GM21447 (cell line): ENCODE data around the gene XIRP2.
"Not testable (repeated sequence)": the region's sequence is repeated elsewhere in the genome, so short reads cannot be mapped to it uniquely, and the experiment has no call there.

Source experiments
- ATAC-seq: cut with Tn5 transposase; IDR thresholded peaks from one replicate; pipeline ENCODE4 v1.9.1; 2021; ENCODE audit not compliant: unreplicated experiment

XIRP2 gene

DNA sequence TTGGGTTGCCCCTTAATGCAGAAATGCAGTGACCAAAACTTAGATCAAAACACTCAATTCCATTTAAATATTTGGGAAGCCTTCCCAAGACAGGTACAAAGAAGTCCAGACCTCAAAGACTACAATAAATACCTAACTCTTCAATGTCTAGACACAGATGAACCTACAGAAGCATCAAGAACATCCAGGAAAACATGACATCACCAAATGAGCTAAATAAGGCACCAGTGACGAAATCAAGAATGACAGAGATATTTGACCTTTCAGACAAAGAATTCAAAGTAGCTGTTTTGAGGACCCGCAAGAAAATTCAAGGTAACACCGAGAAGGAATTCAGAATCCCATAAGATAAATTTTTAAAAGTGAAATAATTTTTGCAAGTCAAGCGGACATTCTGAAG, 140.2 kb downstream of the XIRP2 start:
- ATAC-seq, result no peak

DNA sequence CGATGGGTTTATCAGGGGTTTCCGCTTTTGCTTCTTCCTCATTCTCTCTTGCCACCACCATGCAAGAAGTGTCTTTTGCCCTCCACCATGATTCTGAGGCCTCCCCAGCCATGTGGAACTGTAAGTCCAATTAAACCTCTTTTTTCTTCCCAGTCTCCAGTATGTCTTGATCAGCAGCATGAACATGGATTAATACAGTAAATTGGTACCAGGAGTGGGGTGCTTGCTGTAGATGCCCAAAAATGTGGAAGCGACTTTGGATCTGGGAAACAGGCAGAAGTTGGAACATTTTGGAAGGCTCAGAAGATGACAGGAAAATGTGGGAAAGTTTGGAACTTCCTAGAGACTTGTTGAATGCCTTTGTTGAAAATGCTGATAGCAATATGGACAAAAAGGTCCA, 146.7 kb downstream of the XIRP2 start:
- not testable (repeated sequence) for ATAC-seq

DNA sequence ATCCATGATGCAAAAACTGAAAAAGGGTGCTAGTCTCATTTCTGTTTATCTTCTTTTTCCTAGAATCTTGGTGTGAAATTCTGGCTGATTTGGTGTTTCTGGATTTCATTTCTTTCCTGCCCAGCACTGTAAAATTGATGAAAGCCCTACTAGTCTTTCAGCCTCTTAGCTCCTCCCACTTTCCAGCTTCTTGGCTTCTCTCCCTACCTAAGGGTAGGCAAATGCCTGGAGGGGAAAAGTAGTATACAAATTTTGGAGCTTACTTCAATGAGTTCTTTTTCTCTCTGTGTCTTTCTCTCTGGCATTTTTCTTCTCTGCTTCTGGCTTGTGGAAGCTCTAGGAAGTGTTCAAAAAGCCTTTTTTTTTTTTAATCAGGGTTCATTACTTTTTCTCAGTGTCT, 160.5 kb downstream of the XIRP2 start:
- ATAC-seq, result no peak

DNA sequence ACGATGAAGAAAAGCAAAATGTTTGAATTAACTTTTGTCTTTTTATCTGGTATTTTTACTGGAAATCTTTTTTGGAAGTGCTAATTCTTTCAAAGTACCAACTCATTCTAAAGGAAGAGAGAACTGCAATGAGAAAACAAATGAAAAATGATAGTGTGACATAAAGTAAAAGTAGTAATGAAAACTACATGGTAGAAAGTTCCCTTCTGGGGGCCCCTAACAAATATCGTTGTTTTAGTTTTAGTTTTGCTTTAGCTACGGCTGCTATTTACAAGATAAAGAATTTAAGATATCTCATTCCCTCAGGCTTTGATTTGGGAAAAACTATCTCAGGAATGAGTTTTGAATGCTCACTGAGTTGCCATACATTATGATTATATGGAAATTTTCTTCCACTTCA, 161.4 kb downstream of the XIRP2 start:
- no peak for ATAC-seq

DNA sequence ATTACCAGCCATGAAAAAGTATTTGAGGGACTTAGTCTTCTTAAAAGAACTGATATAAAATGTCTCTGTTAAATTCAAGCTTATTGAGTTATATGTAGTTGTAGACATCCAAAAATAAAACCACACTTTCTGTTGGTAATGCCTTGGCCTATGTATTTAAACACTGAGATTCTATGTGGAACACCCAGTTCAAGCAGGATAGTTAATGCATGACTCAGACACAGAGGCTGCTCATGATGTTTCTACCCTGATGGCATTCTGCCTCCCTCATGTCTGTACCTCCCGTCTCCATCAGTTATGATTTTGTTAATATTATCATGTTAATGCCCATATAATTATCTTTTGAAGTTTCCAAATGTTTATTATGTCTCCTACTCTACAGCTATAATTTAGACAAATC, 164.5 kb downstream of the XIRP2 start:
- ATAC-seq, result no peak

DNA sequence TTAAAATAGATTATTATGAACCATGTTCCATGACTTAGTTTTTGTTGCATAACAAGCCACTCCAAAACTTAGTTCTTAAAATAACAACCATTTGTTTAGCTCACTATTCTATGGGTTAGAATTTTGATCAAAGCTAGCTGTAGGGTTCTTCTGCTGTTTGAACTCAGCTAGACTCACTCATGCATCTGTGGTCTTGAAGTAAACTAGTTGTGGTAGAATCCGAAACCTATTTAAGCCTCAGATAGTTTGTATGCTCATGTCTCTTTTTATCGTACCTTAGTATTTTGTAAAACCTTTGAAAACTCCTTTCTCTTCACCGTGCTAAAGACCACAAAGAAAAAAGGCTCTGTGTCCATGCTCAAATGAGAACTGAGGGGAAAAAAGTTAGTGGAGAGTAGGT, 166.6 kb downstream of the XIRP2 start:
- ATAC-seq, result no peak

DNA sequence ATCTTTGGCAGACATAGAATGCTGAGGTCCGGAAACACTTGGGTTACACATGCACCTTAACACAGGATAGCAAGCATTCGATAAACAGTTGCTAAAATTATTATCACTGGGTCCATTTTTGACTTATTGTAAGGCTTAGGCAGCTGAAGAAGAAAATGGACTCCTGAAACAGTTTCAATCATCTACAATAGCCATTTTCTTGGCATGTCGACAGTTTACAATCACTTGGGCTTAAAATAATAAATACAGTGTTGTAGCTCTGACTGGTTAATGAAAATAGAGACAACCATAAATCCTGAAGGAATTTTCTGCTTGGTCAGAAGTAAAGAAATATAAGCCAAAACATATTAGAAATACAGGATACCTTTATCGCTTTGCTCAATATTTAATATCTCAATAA, 169.2 kb downstream of the XIRP2 start:
- no peak for ATAC-seq

DNA sequence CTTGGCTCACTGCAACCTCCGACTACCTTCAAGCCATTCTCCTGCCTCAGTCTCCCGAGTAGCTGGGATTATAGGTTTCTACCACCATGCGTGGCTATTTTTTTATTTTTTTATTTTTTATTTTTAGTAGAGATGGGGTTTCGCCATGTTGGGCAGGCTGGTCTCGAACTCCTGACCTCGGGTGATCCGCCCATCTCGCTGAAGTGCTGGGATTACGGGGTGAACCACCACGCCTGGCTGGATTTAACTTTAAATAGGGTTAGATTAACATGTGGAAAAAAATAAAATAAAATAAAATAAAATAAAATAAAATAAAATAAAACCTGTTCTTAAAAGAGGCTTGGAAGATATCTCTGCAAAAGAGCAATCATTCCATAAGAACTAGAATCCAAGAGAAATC, 170.9 kb downstream of the XIRP2 start:
- ATAC-seq, result no peak

DNA sequence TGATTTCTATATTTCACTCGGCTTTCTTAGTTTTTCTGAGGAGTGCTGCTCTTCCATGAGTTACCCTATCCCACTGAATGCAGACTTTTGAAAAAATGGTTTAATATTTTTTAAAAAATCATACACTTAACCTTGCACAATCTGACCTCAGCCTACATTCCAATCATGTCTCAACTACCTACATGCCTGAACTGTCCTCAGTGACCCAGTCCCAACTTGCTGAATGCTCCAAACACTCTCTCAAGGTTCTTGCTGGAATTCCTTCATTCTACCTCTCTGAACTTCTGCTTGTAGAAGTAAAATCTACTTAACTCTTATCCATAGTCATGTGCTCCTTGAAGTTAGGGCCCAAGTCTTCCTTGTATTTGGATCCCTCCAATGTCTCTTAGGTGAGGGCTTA, 181.6 kb downstream of the XIRP2 start:
- ATAC-seq, result no peak

DNA sequence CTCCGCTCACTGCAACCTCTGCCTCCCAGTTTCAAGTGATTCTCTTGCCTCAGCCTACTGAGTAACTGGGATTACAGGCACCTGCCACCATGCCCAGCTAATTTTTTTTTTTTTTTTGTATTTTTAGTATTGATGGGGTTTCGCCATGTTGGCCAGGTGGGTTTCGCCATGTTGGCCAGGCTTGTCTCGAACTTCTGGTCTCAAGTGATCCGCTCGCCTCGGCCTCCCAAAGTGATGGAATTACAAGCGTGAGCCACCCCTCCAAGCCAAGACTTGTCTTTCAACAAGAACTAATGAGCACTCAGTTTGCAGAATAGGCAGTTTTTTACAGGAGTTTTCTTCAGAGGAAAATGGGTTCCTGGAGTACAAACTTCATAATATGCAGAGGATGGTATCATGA, 187.4 kb downstream of the XIRP2 start:
- not testable (repeated sequence) for ATAC-seq

DNA sequence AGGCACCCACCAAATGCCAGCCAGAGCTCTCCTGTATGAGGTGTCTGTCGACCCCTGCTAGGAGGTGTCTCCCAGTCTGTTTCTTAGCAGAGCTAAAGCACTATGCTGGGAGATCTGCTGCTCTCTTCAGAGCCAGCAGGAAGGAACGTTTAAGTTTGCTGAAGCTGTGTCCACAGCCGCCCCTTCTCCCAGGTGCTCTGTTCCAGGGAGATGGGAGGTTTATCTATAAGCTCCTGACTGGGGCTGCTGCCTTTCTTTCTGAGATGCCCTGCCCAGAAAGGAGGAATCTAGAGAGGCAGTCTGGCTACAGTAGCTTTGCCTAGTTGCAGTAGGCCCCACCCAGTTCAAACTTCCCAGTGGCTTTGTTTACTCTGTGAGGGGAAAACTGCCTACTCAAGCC, 210.7 kb downstream of the XIRP2 start:
- ATAC-seq, result not testable (repeated sequence)

DNA sequence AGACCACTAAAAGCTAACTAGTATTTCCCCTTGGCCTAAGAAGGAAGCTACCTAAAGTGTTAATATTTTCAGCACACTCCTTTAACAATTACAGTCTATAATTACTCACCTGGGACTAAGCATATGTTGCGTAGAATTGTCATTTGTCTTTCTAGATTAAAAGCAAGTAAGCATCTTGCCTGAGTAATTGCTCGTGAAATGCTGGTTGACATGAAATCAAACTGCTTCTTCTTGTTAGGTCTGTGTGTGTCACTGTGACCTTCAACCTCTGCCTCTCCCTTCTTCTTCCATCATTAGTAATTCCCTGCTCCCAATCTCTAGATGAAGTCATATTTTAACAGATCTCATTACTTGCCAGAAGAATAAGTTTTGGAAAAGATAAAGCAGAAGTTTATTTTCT, 212.2 kb downstream of the XIRP2 start:
- no peak for ATAC-seq

DNA sequence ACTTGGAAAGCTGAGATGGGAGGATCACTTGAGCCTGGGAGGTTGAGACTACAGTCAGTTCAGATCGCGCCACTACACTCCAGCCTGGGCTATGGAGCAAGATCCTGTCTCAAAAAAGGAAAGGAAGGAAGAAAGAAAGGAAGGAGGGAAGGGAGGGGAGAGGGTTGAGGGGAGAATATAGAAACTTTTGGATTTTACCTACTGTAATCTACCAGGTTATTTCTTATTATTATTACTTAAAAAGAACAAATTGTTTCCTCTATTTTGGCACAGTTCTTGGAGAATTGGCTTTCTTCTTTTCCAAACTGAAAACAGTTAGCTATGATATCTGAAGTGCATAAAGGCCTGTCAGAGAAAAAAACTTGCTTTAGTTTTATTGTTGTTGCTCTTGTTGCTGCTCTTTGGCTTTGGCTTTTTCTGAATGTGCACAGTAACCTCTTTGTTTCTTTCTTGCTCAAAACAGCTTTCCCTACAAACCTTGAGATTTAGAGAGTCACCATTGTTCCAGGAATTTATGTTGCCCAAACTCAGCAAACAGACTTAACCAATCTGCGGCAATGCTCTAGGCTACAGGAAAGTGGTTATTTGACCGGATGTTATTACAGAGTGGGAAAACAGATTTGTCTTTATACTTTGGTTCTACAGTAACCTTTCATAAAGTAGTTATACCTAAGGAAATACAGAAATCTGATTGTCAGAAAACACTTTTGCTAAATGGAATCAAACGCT, 214.9 kb downstream of the XIRP2 start:
- no peak for ATAC-seq

DNA sequence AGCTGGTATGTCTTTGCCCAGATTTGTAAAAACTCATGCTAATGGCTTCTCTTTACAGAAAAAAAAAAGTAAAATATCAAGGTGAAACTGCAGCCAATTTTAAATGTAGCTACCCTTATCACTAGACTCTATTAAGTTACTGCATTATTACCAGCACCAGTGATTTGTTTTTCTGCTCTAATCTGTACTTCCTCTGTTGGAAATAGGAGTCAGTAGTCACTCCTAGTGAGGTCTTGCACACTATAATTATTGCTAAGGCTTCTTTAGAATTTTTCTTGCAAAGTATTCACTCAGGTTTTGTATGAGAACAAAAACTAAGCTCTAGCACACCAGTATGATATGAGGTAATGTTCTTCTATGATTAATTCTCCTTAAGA, 215.5 kb downstream of the XIRP2 start:
- ATAC-seq, result no peak

DNA sequence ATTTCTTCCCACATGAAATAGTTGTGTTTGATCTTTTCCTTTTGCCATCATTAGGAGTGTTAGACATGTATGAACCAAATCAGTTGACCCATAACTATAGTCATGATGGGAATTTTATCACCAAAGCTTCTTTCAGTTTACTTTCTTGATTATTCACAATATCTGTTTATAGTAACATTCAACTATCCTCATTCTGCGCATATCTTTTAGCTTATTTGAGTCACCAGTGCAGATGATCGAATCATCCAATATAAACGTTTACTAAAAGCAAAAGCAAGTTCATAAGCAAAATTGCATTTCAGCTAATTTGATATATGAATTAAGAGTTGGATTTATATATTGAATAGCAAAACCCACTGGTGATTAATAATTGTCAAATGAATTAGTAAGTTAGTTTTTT, 216.4 kb downstream of the XIRP2 start:
- no peak for ATAC-seq

DNA sequence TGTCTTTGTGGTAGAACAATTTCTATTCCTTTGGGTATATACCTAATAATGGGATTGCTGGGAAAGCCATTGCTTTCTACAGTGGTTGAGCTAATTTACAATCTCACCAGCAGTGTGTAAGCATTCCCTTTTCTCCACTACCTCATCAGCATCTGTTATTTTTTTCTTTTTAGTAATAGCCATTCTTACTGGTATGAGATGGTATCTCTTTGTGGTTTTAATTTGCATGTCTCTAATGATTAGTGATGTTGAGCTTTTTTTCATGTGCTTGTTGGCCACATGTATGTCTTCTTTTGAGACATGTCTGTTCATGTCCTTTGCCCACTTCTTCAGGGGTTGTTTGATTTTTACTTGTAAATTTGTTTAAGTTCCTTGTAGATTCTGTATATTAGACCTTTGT, 221.4 kb downstream of the XIRP2 start:
- ATAC-seq, result not testable (repeated sequence)

DNA sequence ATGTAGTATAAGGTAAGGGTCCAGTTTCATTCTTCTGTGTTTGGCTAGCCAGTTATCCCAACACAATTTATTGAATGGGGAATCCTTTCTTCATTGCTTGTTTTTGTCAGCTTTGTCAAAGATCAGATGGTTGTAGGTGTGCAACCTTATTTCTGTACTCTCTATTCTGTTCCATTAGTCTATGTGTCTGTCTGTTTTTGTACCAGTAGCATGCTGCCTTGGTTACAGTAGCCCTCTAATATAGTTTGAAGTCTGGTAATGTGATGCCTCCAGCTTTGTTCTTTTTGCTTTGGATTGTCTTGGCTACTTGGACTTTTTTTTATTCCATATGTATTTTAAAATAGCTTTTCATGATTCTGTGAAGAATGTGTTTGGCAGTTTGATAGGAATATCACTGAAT, 222.1 kb downstream of the XIRP2 start:
- no peak for ATAC-seq

DNA sequence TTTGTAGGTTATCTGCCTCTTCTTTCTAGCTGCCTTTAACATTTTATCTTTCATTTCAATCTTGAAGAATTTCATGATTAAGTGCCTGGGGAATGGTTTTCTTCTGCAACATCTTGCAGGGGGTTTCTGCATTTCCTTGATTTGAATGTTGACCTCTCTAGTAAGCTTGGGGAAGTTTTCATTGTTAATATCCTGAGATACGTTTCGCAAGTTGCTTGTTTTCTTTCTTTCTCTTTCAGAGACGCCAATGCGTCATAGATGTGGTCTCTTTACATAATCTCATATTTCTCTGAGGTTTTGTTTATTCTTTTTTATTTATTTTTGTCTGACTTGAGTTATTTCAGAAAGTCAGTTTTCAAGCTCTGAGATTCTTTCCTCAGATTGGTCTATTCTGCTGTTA, 225.7 kb downstream of the XIRP2 start:
- ATAC-seq, result no peak

DNA sequence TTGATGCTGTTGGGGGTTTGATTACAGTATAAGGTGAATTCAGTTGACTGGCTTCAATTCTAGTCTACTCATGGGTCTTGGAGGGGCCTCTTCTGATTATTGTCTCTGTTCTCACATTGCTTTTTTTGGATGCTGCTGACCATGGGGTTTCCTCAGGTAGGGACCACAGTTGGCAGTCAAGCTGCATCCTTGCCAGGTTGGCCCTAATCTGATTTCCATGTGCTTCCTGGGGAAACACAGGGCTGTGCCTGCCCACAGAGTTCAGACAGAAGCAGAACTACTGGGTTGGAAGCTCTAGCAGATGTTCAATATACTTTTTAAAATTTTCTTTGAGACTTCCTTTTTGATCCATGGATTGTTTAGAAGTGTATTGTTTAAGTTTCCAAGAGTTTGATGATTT, 227.3 kb downstream of the XIRP2 start:
- no peak for ATAC-seq

DNA sequence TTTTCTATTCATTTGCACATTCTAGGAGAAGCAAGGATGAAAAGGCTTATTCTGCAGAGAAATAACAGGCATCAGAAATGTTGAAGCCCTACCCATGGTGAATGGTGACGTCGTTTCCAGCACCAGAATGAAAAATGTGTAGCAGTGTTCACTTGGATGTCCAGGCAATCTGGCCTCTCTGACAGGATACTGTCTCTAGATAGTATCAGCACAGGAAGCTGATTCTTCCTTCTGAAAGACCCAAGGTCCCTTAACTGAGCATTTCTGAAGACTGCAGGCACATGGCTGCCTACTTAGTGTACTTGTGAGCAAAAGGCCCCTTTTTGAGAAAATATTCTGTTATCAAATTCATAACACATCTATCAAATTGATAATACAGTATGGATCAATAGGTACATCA, 234.1 kb downstream of the XIRP2 start:
- no peak for ATAC-seq

DNA sequence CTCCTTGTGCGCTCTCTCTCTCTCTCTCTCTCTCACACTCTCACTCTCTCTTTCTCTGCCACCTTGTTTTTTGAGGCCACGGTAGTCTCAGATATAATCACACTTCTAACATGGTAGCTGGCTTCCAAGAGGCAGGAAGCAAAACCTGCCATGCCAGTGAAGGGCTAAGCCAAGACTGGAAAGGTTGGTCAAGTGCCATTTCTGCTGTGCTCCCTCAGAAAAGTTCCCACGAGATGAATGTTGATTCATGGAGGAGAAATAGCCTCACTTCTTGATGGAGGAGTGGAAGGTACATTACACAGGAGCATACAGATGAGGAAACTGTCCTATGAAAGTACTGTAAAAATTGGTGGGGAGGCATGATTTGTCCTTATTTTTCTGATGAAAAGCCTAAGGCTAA, 237.9 kb downstream of the XIRP2 start:
- no peak for ATAC-seq

DNA sequence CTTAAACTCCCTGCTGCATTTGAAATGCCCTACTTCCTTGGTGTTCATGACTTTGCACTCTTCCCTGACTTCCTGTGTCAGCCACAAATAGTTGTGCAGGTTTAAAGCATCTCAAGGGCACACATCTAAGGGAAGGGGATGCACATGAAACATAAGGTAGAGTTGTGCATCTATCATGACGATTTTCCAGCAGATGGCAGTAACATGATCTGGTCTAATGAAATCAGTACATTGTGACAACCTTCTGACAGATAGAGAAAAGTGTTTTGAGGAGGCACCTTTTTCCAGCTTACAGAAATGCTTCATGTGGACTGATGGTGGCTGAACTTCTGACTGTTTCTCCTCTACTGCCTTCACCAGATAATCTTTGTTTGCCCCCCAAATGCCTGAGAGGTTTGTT, 238.9 kb downstream of the XIRP2 start:
- no peak for ATAC-seq

DNA sequence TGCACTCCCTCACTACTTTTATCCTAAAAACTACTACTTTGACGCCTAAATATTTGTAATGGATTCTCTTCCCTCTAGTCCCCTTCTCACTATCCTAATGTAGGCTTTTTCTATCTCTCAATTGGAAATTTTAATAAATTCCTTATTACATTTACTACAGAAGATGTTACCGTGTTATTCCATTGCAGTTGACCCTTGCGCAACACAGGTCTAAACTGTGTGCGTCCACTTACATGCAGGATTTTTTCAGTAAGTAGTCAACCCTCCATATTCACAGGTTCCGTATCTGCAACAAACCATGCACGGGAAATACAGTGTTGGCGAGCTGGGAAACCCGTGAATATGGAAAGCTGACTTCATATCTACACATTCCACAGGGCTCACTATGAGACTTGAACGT, 239.8 kb downstream of the XIRP2 start:
- ATAC-seq, result no peak

DNA sequence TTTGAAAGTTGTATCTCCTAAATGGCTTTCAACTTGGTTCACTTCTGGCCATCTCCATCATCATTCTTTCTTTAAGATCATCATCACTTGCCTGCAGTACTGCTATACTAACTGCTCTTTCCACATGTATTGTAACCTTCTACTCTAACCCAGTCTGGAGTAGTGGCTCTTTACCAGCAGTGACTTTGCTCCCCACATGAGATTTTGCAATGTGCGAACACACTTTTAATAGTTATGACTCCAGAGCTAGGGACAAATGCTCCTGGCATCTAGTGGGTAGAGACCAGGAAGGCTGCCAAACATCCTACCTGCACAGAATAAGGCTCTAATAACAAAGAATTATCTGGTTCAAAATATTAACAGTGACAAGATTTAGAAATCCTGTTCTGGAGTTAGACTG, 243.8 kb downstream of the XIRP2 start:
- no peak for ATAC-seq
